GM12878 (cell line): ENCODE measurements around the gene ANKRD28. TPM values are rescaled to one million over a fixed set of nuclear protein-coding genes. Genes with fewer than 3 reads are reported as not detected.

Experiments used
- ASH2L ChIP-seq: fragments of 300-600, 200-600 bp; sonication (generic); IDR thresholded peaks from 2 replicates; pipeline ENCODE4 v1.6.1; 2017; ENCODE audit warnings: low read depth, mild to moderate bottlenecking, borderline replicate concordance
- BMI1 ChIP-seq: fragments of 450-650 bp; IDR thresholded peaks from 2 replicates; pipeline ENCODE4 v1.6.1; 2016; ENCODE audit warnings: mild to moderate bottlenecking, moderate library complexity, borderline replicate concordance
- CHD2 ChIP-seq: IDR thresholded peaks from 2 replicates; pipeline ENCODE4 v1.6.1; 2011; ENCODE audit warnings: low read depth, low read length, improper control_type of control experiment, borderline replicate concordance
- CHD4 ChIP-seq: fragments of 200-600 bp; sonication (generic); IDR thresholded peaks from 2 replicates; pipeline ENCODE4 v1.6.1; 2016; ENCODE audit warnings: mild to moderate bottlenecking
- GATAD2B ChIP-seq: fragments of 450-650 bp; conservative IDR thresholded peaks from 2 replicates; pipeline ENCODE4 v1.6.1; 2017; ENCODE audit warnings: low read depth, mild to moderate bottlenecking, moderate library complexity
- HDAC2 ChIP-seq: fragments of 200-600 bp; sonication (generic); IDR thresholded peaks from 2 replicates; pipeline ENCODE4 v1.6.1; 2017
- HDGF ChIP-seq: fragments of 450-650 bp; IDR thresholded peaks from 2 replicates; pipeline ENCODE4 v1.6.1; 2016; ENCODE audit warnings: antibody characterized with exemption
- JUNB ChIP-seq: IDR thresholded peaks from 2 replicates; pipeline ENCODE4 v1.6.1; 2016; ENCODE audit warnings: antibody characterized with exemption, mild to moderate bottlenecking
- KLF5 ChIP-seq: fragments of 450-650 bp; IDR thresholded peaks from 2 replicates; pipeline ENCODE4 v1.6.1; 2014; ENCODE audit warnings: mild to moderate bottlenecking; ENCODE audit not compliant: partially characterized antibody
- MEF2A ChIP-seq: IDR thresholded peaks from 2 replicates; pipeline ENCODE4 v1.6.1; 2011; ENCODE audit warnings: low read depth, mild to moderate bottlenecking, low read length, moderate library complexity; ENCODE audit not compliant: insufficient read depth
- MTA3 ChIP-seq: IDR thresholded peaks from 2 replicates; pipeline ENCODE4 v1.6.1; 2012; ENCODE audit warnings: low read length, inconsistent platforms, borderline replicate concordance
- NR2C2 ChIP-seq: IDR thresholded peaks from 2 replicates; pipeline ENCODE4 v1.6.1; 2011; ENCODE audit warnings: borderline replicate concordance, low read depth; ENCODE audit not compliant: control insufficient read depth, insufficient read length
- RBBP5 ChIP-seq: fragments of 200-600 bp; sonication (generic); conservative IDR thresholded peaks from 2 replicates; pipeline ENCODE4 v1.6.1; 2016
- RELA ChIP-seq: fragments of 450-650 bp; IDR thresholded peaks from 2 replicates; pipeline ENCODE4 v1.8.0; 2014; ENCODE audit warnings: borderline replicate concordance; ENCODE audit not compliant: partially characterized antibody
- RUNX3 ChIP-seq: IDR thresholded peaks from 2 replicates; pipeline ENCODE4 v1.6.1; 2012; ENCODE audit warnings: low read length, inconsistent platforms
- SMC3 ChIP-seq: IDR thresholded peaks from 2 replicates; pipeline ENCODE4 v1.6.1; 2011; ENCODE audit warnings: low read length, improper control_type of control experiment, borderline replicate concordance
- SP1 ChIP-seq: IDR thresholded peaks from one replicate; pipeline ENCODE4 v1.6.1; 2011; ENCODE audit warnings: low read depth, low read length
- STAT3 ChIP-seq: IDR thresholded peaks from 2 replicates; pipeline ENCODE4 v1.6.1; 2011; ENCODE audit warnings: low read depth, low read length, improper control_type of control experiment
- TCF3 ChIP-seq: IDR thresholded peaks from 2 replicates; pipeline ENCODE4 v1.6.1; 2012; ENCODE audit warnings: low read depth, mild to moderate bottlenecking, low read length, borderline replicate concordance; ENCODE audit not compliant: insufficient read depth
- ZBED1 ChIP-seq: IDR thresholded peaks from 2 replicates; pipeline ENCODE4 v1.6.1; 2016; ENCODE audit warnings: borderline replicate concordance
- ZNF384 ChIP-seq: IDR thresholded peaks from 2 replicates; pipeline ENCODE4 v1.6.1; 2012; ENCODE audit warnings: low read depth, mild to moderate bottlenecking, low read length, improper control_type of control experiment, borderline replicate concordance
- ZNF622 ChIP-seq: fragments of 450-650 bp; IDR thresholded peaks from 2 replicates; pipeline ENCODE4 v1.6.1; 2017; ENCODE audit warnings: mild to moderate bottlenecking, inconsistent platforms
- ZZZ3 ChIP-seq: IDR thresholded peaks from 2 replicates; pipeline ENCODE4 v1.6.1; 2011; ENCODE audit warnings: low read depth; ENCODE audit not compliant: control insufficient read depth, insufficient read length
- polyA plus RNA-seq, 11 experiments: library from polyadenylated mRNA; depleted of rRNA in 4 of 11; unstranded in 6 of 11; stranded (reverse) in 5 of 11; fragments of >200 nt; fragmentation: Nextera tagmentation in 4 of 11; fragmentation: Illumina TruSeq in 1 of 11; extraction: Ambion mirVana in 4 of 11; extraction: Trizol in 1 of 11; gene quantifications; 1 replicate in 1 of 11; 2 replicates in 10 of 11; pipeline versions ENCODE4 v1.2.1 to v1.2.3, GENCODE V29; 2011 to 2016; ENCODE audit warnings: inconsistent platforms in 2 of 11, missing spikeins in 2 of 11, low read depth in 1 of 11
- total RNA-seq, 4 experiments: library from RNA; depleted of rRNA in 3 of 4; stranded (reverse); fragments of >200 nt in 3 of 4; fragmentation: Illumina TruSeq in 1 of 4; extraction: Trizol in 1 of 4; gene quantifications; 2 replicates each; pipeline versions ENCODE4 v1.2.1 to v1.2.3, GENCODE V29; 2013 to 2021
- TF ChIP-seq, protein P1 (sequence below): IDR thresholded peaks from 2 replicates; pipeline ENCODE4 v1.6.1; 2012; ENCODE audit warnings: low read length, inconsistent platforms
- TF ChIP-seq, protein P2 (sequence below): fragments of 450-650 bp; formaldehyde crosslinking; IDR thresholded peaks from 2 replicates; pipeline ENCODE4 v1.5.0; 2022; ENCODE audit warnings: mild to moderate bottlenecking, missing genetic modification characterization
- TF ChIP-seq, protein P3 (sequence below): fragments of 450-650 bp; IDR thresholded peaks from 2 replicates; pipeline ENCODE4 v1.6.1; 2014; ENCODE audit warnings: mild to moderate bottlenecking
- TF ChIP-seq, protein P4 (sequence below): IDR thresholded peaks from 2 replicates; pipeline ENCODE4 v1.6.1; 2012; ENCODE audit warnings: low read depth, low read length, improper control_type of control experiment

The ANKRD28 gene
- total and polyA plus RNA-seq, 10 of the 15 experiments (the other 5 are each of a cell fraction or from before 2014, with no cell fraction given), result 11.2 to 105 (median 38.3) TPM

- TF ChIP-seq, protein P1, sequence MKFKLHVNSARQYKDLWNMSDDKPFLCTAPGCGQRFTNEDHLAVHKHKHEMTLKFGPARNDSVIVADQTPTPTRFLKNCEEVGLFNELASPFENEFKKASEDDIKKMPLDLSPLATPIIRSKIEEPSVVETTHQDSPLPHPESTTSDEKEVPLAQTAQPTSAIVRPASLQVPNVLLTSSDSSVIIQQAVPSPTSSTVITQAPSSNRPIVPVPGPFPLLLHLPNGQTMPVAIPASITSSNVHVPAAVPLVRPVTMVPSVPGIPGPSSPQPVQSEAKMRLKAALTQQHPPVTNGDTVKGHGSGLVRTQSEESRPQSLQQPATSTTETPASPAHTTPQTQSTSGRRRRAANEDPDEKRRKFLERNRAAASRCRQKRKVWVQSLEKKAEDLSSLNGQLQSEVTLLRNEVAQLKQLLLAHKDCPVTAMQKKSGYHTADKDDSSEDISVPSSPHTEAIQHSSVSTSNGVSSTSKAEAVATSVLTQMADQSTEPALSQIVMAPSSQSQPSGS, result peak; percentile 55
- TF ChIP-seq NR2C2, result no peak
- no peak for TF ChIP-seq HDGF
- no peak for TF ChIP-seq RBBP5
- TF ChIP-seq ZZZ3, result no peak
- no peak for TF ChIP-seq RELA
- TF ChIP-seq CHD4, result no peak
- TF ChIP-seq, protein P2, sequence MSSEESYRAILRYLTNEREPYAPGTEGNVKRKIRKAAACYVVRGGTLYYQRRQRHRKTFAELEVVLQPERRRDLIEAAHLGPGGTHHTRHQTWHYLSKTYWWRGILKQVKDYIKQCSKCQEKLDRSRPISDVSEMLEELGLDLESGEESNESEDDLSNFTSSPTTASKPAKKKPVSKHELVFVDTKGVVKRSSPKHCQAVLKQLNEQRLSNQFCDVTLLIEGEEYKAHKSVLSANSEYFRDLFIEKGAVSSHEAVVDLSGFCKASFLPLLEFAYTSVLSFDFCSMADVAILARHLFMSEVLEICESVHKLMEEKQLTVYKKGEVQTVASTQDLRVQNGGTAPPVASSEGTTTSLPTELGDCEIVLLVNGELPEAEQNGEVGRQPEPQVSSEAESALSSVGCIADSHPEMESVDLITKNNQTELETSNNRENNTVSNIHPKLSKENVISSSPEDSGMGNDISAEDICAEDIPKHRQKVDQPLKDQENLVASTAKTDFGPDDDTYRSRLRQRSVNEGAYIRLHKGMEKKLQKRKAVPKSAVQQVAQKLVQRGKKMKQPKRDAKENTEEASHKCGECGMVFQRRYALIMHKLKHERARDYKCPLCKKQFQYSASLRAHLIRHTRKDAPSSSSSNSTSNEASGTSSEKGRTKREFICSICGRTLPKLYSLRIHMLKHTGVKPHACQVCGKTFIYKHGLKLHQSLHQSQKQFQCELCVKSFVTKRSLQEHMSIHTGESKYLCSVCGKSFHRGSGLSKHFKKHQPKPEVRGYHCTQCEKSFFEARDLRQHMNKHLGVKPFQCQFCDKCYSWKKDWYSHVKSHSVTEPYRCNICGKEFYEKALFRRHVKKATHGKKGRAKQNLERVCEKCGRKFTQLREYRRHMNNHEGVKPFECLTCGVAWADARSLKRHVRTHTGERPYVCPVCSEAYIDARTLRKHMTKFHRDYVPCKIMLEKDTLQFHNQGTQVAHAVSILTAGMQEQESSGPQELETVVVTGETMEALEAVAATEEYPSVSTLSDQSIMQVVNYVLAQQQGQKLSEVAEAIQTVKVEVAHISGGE, result no peak
- TF ChIP-seq, protein P3, sequence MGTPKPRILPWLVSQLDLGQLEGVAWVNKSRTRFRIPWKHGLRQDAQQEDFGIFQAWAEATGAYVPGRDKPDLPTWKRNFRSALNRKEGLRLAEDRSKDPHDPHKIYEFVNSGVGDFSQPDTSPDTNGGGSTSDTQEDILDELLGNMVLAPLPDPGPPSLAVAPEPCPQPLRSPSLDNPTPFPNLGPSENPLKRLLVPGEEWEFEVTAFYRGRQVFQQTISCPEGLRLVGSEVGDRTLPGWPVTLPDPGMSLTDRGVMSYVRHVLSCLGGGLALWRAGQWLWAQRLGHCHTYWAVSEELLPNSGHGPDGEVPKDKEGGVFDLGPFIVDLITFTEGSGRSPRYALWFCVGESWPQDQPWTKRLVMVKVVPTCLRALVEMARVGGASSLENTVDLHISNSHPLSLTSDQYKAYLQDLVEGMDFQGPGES, result no peak
- TF ChIP-seq GATAD2B, result no peak
- TF ChIP-seq RUNX3, result peak; percentile 90
- TF ChIP-seq ZNF622, result no peak
- 0 out of 2 replicates have a peak, but pooled peaks have one; percentile 56 for TF ChIP-seq STAT3
- peak; percentile 75 for TF ChIP-seq JUNB
- no peak for TF ChIP-seq SP1
- TF ChIP-seq HDAC2, result no peak
- TF ChIP-seq, protein P4, sequence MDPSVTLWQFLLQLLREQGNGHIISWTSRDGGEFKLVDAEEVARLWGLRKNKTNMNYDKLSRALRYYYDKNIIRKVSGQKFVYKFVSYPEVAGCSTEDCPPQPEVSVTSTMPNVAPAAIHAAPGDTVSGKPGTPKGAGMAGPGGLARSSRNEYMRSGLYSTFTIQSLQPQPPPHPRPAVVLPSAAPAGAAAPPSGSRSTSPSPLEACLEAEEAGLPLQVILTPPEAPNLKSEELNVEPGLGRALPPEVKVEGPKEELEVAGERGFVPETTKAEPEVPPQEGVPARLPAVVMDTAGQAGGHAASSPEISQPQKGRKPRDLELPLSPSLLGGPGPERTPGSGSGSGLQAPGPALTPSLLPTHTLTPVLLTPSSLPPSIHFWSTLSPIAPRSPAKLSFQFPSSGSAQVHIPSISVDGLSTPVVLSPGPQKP, result no peak
- TF ChIP-seq KLF5, result no peak
- TF ChIP-seq SMC3, result no peak
- peak; percentile 60 for TF ChIP-seq MEF2A
- TF ChIP-seq ASH2L, result no peak
- no peak for TF ChIP-seq CHD2
- TF ChIP-seq BMI1, result peak; percentile 84
- TF ChIP-seq TCF3, result no peak
- TF ChIP-seq MTA3, result peak; percentile 47; the same call in 1 of the 2 replicates
- TF ChIP-seq ZNF384, result peak; percentile 67; the same call in 1 of the 2 replicates
- peak; percentile 52; the same call in 1 of the 2 replicates for TF ChIP-seq ZBED1
These were observed 3.4 kb downstream of the ANKRD28 start (continued) for GRCh38 chr3:15794303-15794771.
